K562 (cell line): Measurements from ENCODE around the gene ABCC9. TPM values are rescaled to one million over a fixed set of nuclear protein-coding genes. Genes with fewer than 3 reads are reported as not detected.

ENCODE experiments used
- ATAC-seq: fragments of 200-7000 bp; cut with Tn5 transposase; 3 replicates; pipeline ENCODE4 v1.9.1; 2020; ENCODE audit warnings: moderate library complexity
- BruUV-seq: library from RNA; stranded (reverse); fragments of 400-500 nt; replicated peaks from 2 replicates; lab custom pipeline; 2021; lab: Mats Ljungman, UMichigan
- CTCF ChIA-PET: fragments of 300-600 bp; formaldehyde crosslinking; extraction: SDS; loops from one replicate; lab custom pipeline; 2021; ENCODE audit warnings: low intra/inter-chr PET ratio; lab: Yijun Ruan, JAX
- POLR2A ChIA-PET: fragments of 300-600, 350-650 bp; sonication (Branson Sonifier 250); formaldehyde crosslinking; extraction: SDS; loops from one replicate; lab custom pipeline; 2021; ENCODE audit warnings: antibody characterized with exemption, inconsistent platforms; lab: Yijun Ruan, JAX
- DNase-seq, 4 experiments: peaks; one replicate each; pipeline versions ENCODE4 v3.0.0 to v3.0.0-alpha.2; 2011 to 2018; ENCODE audit warnings: low spot score in 3 of 4, mixed read lengths in 3 of 4; ENCODE audit errors: extremely low read depth in 1 of 4
- FAIRE-seq: peaks from 2 replicates; lab custom pipeline; 2011; peaks lifted over from hg19 to GRCh38; lab: Jason Lieb, UNC
- H2AFZ ChIP-seq: 2 replicates; pipeline ENCODE4 v1.6.0; 2011; ENCODE audit warnings: low read depth, low read length, control low read depth, inconsistent platforms
- H3K27ac ChIP-seq: fragments of 200-600 bp; 3 replicates; pipeline ENCODE4 v1.8.0; 2011; ENCODE audit warnings: low read depth, mild to moderate bottlenecking, control low read depth, inconsistent platforms, low read length, moderate library complexity, mixed read lengths; ENCODE audit errors: extremely low read depth
- H3K27me3 ChIP-seq, 2 experiments: fragments of 300-600 bp in 1 of 2; 2 replicates in 1 of 2; 3 replicates in 1 of 2; pipeline versions ENCODE4 v1.6.0 to v1.8.0; 2011; ENCODE audit warnings: inconsistent platforms in 2 of 2, low read length in 2 of 2, mild to moderate bottlenecking in 1 of 2, mixed read lengths in 1 of 2, moderate library complexity in 1 of 2; ENCODE audit not compliant: control insufficient read depth in 2 of 2, insufficient read depth in 2 of 2
- H3K36me3 ChIP-seq: fragments of 300-600 bp; 3 replicates; pipeline ENCODE4 v1.8.0; 2011; ENCODE audit warnings: mild to moderate bottlenecking, low read length, inconsistent platforms; ENCODE audit not compliant: control insufficient read depth, insufficient read depth
- H3K4me1 ChIP-seq, 2 experiments: fragments of 200-600 bp in 1 of 2; replicated peaks in 1 of 2; 2 replicates in 1 of 2; 3 replicates in 1 of 2; pipeline versions ENCODE4 v1.5.1 to v1.8.0; 2011; ENCODE audit warnings: inconsistent platforms in 2 of 2, low read length in 2 of 2, mild to moderate bottlenecking in 1 of 2, mixed read lengths in 1 of 2, moderate library complexity in 1 of 2; ENCODE audit not compliant: control insufficient read depth in 2 of 2, insufficient read depth in 2 of 2
- H3K4me2 ChIP-seq: 2 replicates; pipeline ENCODE4 v1.6.1; 2011; ENCODE audit warnings: low read length, control low read depth, inconsistent platforms, mixed read lengths; ENCODE audit not compliant: insufficient read depth
- H3K4me3 ChIP-seq: fragments of 200-600 bp; sonication (generic), shearing (Covaris generic); 2 replicates; pipeline ENCODE4 v1.5.1; 2016; ENCODE audit warnings: control low read depth, inconsistent platforms
- H3K79me2 ChIP-seq: fragments of 200-600 bp; 3 replicates; pipeline ENCODE4 v1.8.0; 2011; ENCODE audit warnings: low read length, inconsistent platforms; ENCODE audit not compliant: control insufficient read depth, insufficient read depth
- H3K9ac ChIP-seq, 2 experiments: 2 replicates each; pipeline versions ENCODE4 v1.6.0 to v1.6.1; 2011; ENCODE audit warnings: low read depth in 2 of 2, low read length in 2 of 2, control low read depth in 1 of 2, inconsistent platforms in 1 of 2, mild to moderate bottlenecking in 1 of 2, mixed read lengths in 1 of 2; ENCODE audit not compliant: insufficient read depth in 1 of 2
- H3K9me1 ChIP-seq: one replicate; pipeline ENCODE4 v1.6.0; 2011; ENCODE audit warnings: inconsistent platforms, mild to moderate bottlenecking, low read length, moderate library complexity; ENCODE audit not compliant: control insufficient read depth, insufficient read depth
- H3K9me3 ChIP-seq: replicated peaks from 2 replicates; pipeline ENCODE4 v1.5.1; 2011; ENCODE audit warnings: low read depth, low read length, inconsistent platforms; ENCODE audit not compliant: control insufficient read depth, insufficient read depth
- H4K20me1 ChIP-seq: replicated peaks from 2 replicates; pipeline ENCODE4 v1.6.1; 2011; ENCODE audit warnings: low read length, inconsistent platforms, mixed read lengths; ENCODE audit not compliant: control insufficient read depth, insufficient read depth
- CREM ChIP-seq: IDR thresholded peaks from 2 replicates; pipeline ENCODE4 v1.6.1; 2014; ENCODE audit warnings: antibody characterized with exemption, low read depth
- FOXA3 ChIP-seq, 2 experiments: fragments of 450-650 bp in 1 of 2; sonication (generic) in 1 of 2; formaldehyde crosslinking; IDR thresholded peaks in 1 of 2; conservative IDR thresholded peaks in 1 of 2; 2 replicates each; pipeline versions ENCODE4 v1.4.0 to v1.8.0; 2020 to 2022; ENCODE audit warnings: mild to moderate bottlenecking in 2 of 2, missing genetic modification reagents in 1 of 2
- HDAC1 ChIP-seq, 2 experiments: fragments of 450-650 bp; IDR thresholded peaks; 2 replicates each; pipeline ENCODE4 v1.6.1; 2016 to 2017; ENCODE audit warnings: inconsistent platforms in 1 of 2, mild to moderate bottlenecking in 1 of 2, moderate library complexity in 1 of 2
- HDAC8 ChIP-seq: fragments of 450-650 bp; IDR thresholded peaks from 2 replicates; pipeline ENCODE4 v1.6.1; 2016; ENCODE audit warnings: mild to moderate bottlenecking, missing genetic modification characterization, moderate library complexity, missing compliant biosample characterization
- HOMEZ ChIP-seq: fragments of 250-450 bp; sonication (Bioruptor Pico); IDR thresholded peaks from 2 replicates; pipeline ENCODE4 v1.4.0; 2020; ENCODE audit warnings: mild to moderate bottlenecking, moderate library complexity
- MTA3 ChIP-seq: fragments of 450-650 bp; formaldehyde crosslinking; IDR thresholded peaks from 2 replicates; pipeline ENCODE4 v1.6.1; 2017; ENCODE audit warnings: mild to moderate bottlenecking, borderline replicate concordance
- POLR3A ChIP-seq: IDR thresholded peaks from 2 replicates; pipeline ENCODE4 v1.6.1; 2011; ENCODE audit warnings: borderline replicate concordance, mild to moderate bottlenecking, moderate library complexity; ENCODE audit not compliant: insufficient read length, insufficient read depth; ENCODE audit errors: extremely low read depth
- PYGO2 ChIP-seq: fragments of 450-650 bp; IDR thresholded peaks from 2 replicates; pipeline ENCODE4 v1.6.1; 2016; ENCODE audit warnings: mild to moderate bottlenecking, missing genetic modification characterization, moderate library complexity, missing compliant biosample characterization
- SIN3B ChIP-seq: fragments of 450-650 bp; IDR thresholded peaks from 2 replicates; pipeline ENCODE4 v1.6.1; 2017; ENCODE audit warnings: low read depth, mild to moderate bottlenecking, moderate library complexity
- SPI1 ChIP-seq: IDR thresholded peaks from 2 replicates; pipeline ENCODE4 v1.6.1; 2011; ENCODE audit warnings: low read depth, low read length, control low read depth, borderline replicate concordance
- STAG1 ChIP-seq: sonication (generic); formaldehyde crosslinking; IDR thresholded peaks from 2 replicates; pipeline ENCODE4 v1.5.0; 2020; ENCODE audit warnings: missing genetic modification reagents, borderline replicate concordance
- THRAP3 ChIP-seq: fragments of 450-650 bp; IDR thresholded peaks from 2 replicates; pipeline ENCODE4 v1.6.1; 2016; ENCODE audit warnings: mild to moderate bottlenecking, inconsistent platforms, borderline replicate concordance
- TRIM28 ChIP-seq: fragments of 450-650 bp; IDR thresholded peaks from 2 replicates; pipeline ENCODE4 v1.6.1; 2017
- ZC3H4 ChIP-seq: sonication (generic); formaldehyde crosslinking; IDR thresholded peaks from 2 replicates; pipeline ENCODE4 v1.9.0; 2021; ENCODE audit warnings: missing genetic modification reagents, borderline replicate concordance
- ZC3H8 ChIP-seq: fragments of 450-650 bp; IDR thresholded peaks from 2 replicates; pipeline ENCODE4 v1.6.1; 2017
- WGBS: fragments of 100-300 bp; shearing (Covaris generic); methylation state at CpG from one replicate; pipeline ENCODE4 v1.1.6; 2016; ENCODE audit warnings: low coverage, mixed read lengths; ENCODE audit not compliant: insufficient coverage; ENCODE audit errors: missing lambda C conversion rate; 5-methylcytosine and 5-hydroxymethylcytosine counted together
- in situ Hi-C: fragments of 300-500 bp; cut with MboI; formaldehyde crosslinking; loops from 4 replicates; pipeline ENCODE4 v1.15.0; 2018; ENCODE audit warnings: inconsistent platforms, mixed read lengths
- intact Hi-C: fragments of 100-400 bp; cut with micrococcal nuclease; formaldehyde crosslinking; loops from 2 replicates; pipeline ENCODE4 v1.14.2; 2022
- polyA plus RNA-seq, 8 experiments: library from polyadenylated mRNA; depleted of rRNA in 4 of 8; stranded (reverse) in 5 of 8; unstranded in 3 of 8; fragments of >200 nt; fragmentation: Nextera tagmentation in 2 of 8; fragmentation: Illumina TruSeq in 1 of 8; extraction: Ambion mirVana in 2 of 8; extraction: Trizol in 1 of 8; gene quantifications; 2 replicates each; pipeline versions ENCODE4 v1.2.1 to v1.2.3, GENCODE V29; 2011 to 2014; ENCODE audit warnings: inconsistent platforms in 1 of 8, missing spikeins in 1 of 8
- total RNA-seq, 7 experiments: library from RNA; depleted of rRNA in 6 of 7; stranded (reverse); fragments of >200 nt in 6 of 7; fragmentation: Illumina TruSeq in 2 of 7; extraction: Trizol in 2 of 7; gene quantifications; 2 replicates each; pipeline versions ENCODE4 v1.2.1 to v1.2.3, GENCODE V29; 2011 to 2021; ENCODE audit warnings: low replicate concordance in 1 of 7
- TF ChIP-seq, protein P1 (sequence below): sonication (generic); formaldehyde crosslinking; IDR thresholded peaks from 2 replicates; pipeline ENCODE4 v1.8.0; 2022; ENCODE audit warnings: mild to moderate bottlenecking, low read depth, missing genetic modification reagents
- TF ChIP-seq, protein P2 (sequence below): sonication (generic); formaldehyde crosslinking; IDR thresholded peaks from 2 replicates; pipeline ENCODE4 v1.8.1; 2023; ENCODE audit warnings: mild to moderate bottlenecking, missing genetic modification reagents, moderate library complexity

The ABCC9 gene
- total and polyA plus RNA-seq, 9 of the 15 experiments (the other 6 are each of a cell fraction or from before 2014, with no cell fraction given) = 0.05 to 0.40 (median 0.18) TPM

- Histone ChIP-seq H4K20me1 (no peaks in the 10 kb centered on the region), H3K27me3 (no peaks in the 10 kb centered on the region), H3K4me2 (no peak overlapping the region), H3K4me3 (no peak overlapping the region), H2AFZ (no peak overlapping the region), H3K4me1 (no peaks in the 10 kb centered on the region)
- FAIRE-seq = no peak
- POLR2A ChIA-PET = no interaction called here
- TF ChIP-seq FOXA3 (CRISPR knock-in tag; conservative IDR thresholded peaks at IDR 0.05 in 1 of 2, IDR thresholded peaks at IDR 0.05 in 1 of 2) (no peak), HDAC8 (tag) (no peak), ZC3H4 (CRISPR knock-in tag) (no peak), SIN3B (no peak), SPI1 (no peak), CREM (no peak), POLR3A (no peak), TRIM28 (no peak), MTA3 (no peak), THRAP3 (no peak), HOMEZ (CRISPR knock-in tag) (no peak), ZC3H8 (no peak), PYGO2 (no peak), HDAC1 (IDR thresholded peaks at IDR 0.05) (no peak), STAG1 (CRISPR knock-in tag) (no peak)
- TF ChIP-seq, protein P1, sequence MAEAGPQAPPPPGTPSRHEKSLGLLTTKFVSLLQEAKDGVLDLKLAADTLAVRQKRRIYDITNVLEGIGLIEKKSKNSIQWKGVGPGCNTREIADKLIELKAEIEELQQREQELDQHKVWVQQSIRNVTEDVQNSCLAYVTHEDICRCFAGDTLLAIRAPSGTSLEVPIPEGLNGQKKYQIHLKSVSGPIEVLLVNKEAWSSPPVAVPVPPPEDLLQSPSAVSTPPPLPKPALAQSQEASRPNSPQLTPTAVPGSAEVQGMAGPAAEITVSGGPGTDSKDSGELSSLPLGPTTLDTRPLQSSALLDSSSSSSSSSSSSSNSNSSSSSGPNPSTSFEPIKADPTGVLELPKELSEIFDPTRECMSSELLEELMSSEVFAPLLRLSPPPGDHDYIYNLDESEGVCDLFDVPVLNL (CRISPR knock-in tag) = no peak
- TF ChIP-seq, protein P2, sequence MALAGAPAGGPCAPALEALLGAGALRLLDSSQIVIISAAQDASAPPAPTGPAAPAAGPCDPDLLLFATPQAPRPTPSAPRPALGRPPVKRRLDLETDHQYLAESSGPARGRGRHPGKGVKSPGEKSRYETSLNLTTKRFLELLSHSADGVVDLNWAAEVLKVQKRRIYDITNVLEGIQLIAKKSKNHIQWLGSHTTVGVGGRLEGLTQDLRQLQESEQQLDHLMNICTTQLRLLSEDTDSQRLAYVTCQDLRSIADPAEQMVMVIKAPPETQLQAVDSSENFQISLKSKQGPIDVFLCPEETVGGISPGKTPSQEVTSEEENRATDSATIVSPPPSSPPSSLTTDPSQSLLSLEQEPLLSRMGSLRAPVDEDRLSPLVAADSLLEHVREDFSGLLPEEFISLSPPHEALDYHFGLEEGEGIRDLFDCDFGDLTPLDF (CRISPR knock-in tag) = no peak
- TF ChIP-seq, all 486 proteins: peak for 0
- DNase-seq (no peak), ATAC-seq (no peak)
- Histone ChIP-seq H3K79me2 (no peaks in the 10 kb centered on the region), H3K9ac (no peak overlapping the region), H3K36me3 (no peaks in the 10 kb centered on the region), H3K9me3 (no peaks in the 10 kb centered on the region), H3K27ac (no peak overlapping the region), H3K9me1 (no peaks in the 10 kb centered on the region)
- in situ Hi-C loops = no loop called here
- intact Hi-C loops = no loop called here
- WGBS = 23% methylated on average over 3 of the region's 3 CpGs
- BruUV-seq = no TSS peak
- CTCF ChIA-PET = no interaction called here
These were observed 160.4 kb downstream of the ABCC9 start for GRCh38 chr12:21780786-21781185.
